Sigmoid colon (tissue), 7 donors: Measurements from ENCODE around the gene C8G. TPM values are rescaled to one million over a fixed set of nuclear protein-coding genes. Genes with fewer than 3 reads are reported as not detected.

Source experiments
- DNase-seq: peaks from one replicate; pipeline ENCODE4 v3.0.0-alpha.2; 2019
- H3K27ac ChIP-seq, 4 donors: fragments of 200-600 bp; sonication (generic); one replicate each; pipeline ENCODE4 v1.5.1; 2016 to 2019; ENCODE audit warnings: mild to moderate bottlenecking in 1 of 4
- H3K27me3 ChIP-seq, 3 donors: fragments of 200-600 bp; sonication (generic); one replicate each; pipeline ENCODE4 v1.5.1; 2019; ENCODE audit warnings: mild to moderate bottlenecking in 1 of 3
- H3K36me3 ChIP-seq, 4 donors: fragments of 200-600 bp; sonication (generic); one replicate each; pipeline ENCODE4 v1.5.1; 2016 to 2019
- H3K4me1 ChIP-seq, 4 donors: fragments of 200-600 bp; sonication (generic); one replicate each; pipeline ENCODE4 v1.5.1; 2017 to 2019
- H3K4me3 ChIP-seq, 4 donors: fragments of 200-600 bp; sonication (generic); one replicate each; pipeline ENCODE4 v1.5.1; 2017 to 2019; ENCODE audit warnings: mild to moderate bottlenecking in 2 of 4, moderate library complexity in 1 of 4
- H3K9me3 ChIP-seq, 4 donors: fragments of 200-600 bp in 3 of 4; sonication (generic) in 3 of 4; one replicate each; pipeline versions ENCODE4 v1.5.1 to v1.6.1; 2013 to 2019
- CTCF ChIP-seq, 4 experiments: fragments of 450-650 bp in 3 of 4; fragments of 200-600 bp in 1 of 4; IDR thresholded peaks; one replicate each; pipeline ENCODE4 v1.5.1; 2016 to 2019; ENCODE audit warnings: antibody characterized with exemption in 4 of 4, mild to moderate bottlenecking in 3 of 4, moderate library complexity in 2 of 4
- EP300 ChIP-seq, 4 donors: sonication (generic); formaldehyde crosslinking; IDR thresholded peaks; one replicate each; pipeline ENCODE4 v1.6.1; 2017; ENCODE audit warnings: antibody characterized with exemption in 4 of 4
- POLR2A ChIP-seq, 2 donors: fragments of 450-650 bp; IDR thresholded peaks; one replicate each; pipeline ENCODE4 v1.6.1; 2016; ENCODE audit warnings: antibody characterized with exemption in 2 of 2, mild to moderate bottlenecking in 2 of 2, moderate library complexity in 2 of 2
- POLR2AphosphoS5 ChIP-seq, 4 donors: sonication (generic); formaldehyde crosslinking; IDR thresholded peaks; one replicate each; pipeline ENCODE4 v1.6.1; 2017; ENCODE audit warnings: antibody characterized with exemption in 4 of 4
- WGBS, 2 donors: extraction: QIAGEN DNeasy Blood & Tissue Kit; methylation state at CpG; one replicate each; pipeline ENCODE4 v1.1.7; 2013; 5-methylcytosine and 5-hydroxymethylcytosine counted together
- intact Hi-C: fragments of 100-400 bp; cut with DNase I; formaldehyde crosslinking; loops from one replicate; pipeline ENCODE4 v1.15.1; 2023
- polyA plus RNA-seq, 3 donors: library from polyadenylated mRNA; stranded (reverse); fragments of 200-250 nt; gene quantifications; one replicate each; pipeline ENCODE4 v1.2.3, GENCODE V29; 2013
- total RNA-seq, 4 donors: library from RNA; depleted of rRNA; stranded (reverse); fragments of >200 nt; gene quantifications; one replicate each; pipeline ENCODE4 v1.1.0, GENCODE V29; 2016
- donor health status: healthy with polysubstance abuse.
- donor health status: Bipolar disorder and iron deficiency.
- donor health status: healthy.

Gene C8G
- total and polyA plus RNA-seq, 7 donors = 4.2 to 11.1 (median 5.4) TPM; not detected in 4

- TF ChIP-seq EP300 (IDR thresholded peaks at IDR 0.05) (no peak), POLR2AphosphoS5 (IDR thresholded peaks at IDR 0.05) (no peak), POLR2A (IDR thresholded peaks at IDR 0.05) (no peak), CTCF (IDR thresholded peaks at IDR 0.05) (no peak)
- H3K4me3 ChIP-seq = peak overlapping the region; percentile 74 to 99 (median 88)
- peak; percentile 74 for DNase-seq
- WGBS, 2 donors = 9 to 22% methylated on average over 61 of the region's 61 CpGs
- H3K4me1 ChIP-seq = peaks cover 0 to 27% (median 19%) of the 10 kb centered on the region in 4 donors
- no peaks in the 10 kb centered on the region for H3K9me3 ChIP-seq
- H3K27ac ChIP-seq = peak overlapping the region; percentile 84 to 96 (median 92)
- H3K36me3 ChIP-seq = peaks cover 34 to 45% (median 40%) of the 10 kb centered on the region in 4 donors
- intact Hi-C loops = loop anchor here (1.0 to 5.0 kb wide), 5 partner anchors 56 to 156 kb away; partner anchors contain the start of genes ABCA2, AJM1, EDF1 and TRAF2
- no peaks in the 10 kb centered on the region for H3K27me3 ChIP-seq
These were observed 1.5 kb upstream of the C8G start for GRCh38 chr9:136943291-136944211.

- no peak for DNase-seq
- H3K4me3 ChIP-seq = peak overlapping the region; percentile 74 to 99 (median 88)
- H3K9me3 ChIP-seq = no peaks in the 10 kb centered on the region
- peak overlapping the region; percentile 84 to 96 (median 92) for H3K27ac ChIP-seq
- H3K4me1 ChIP-seq = peaks cover 0 to 30% (median 20%) of the 10 kb centered on the region in 4 donors
- peaks cover 34 to 40% (median 37%) of the 10 kb centered on the region in 4 donors for H3K36me3 ChIP-seq
- TF ChIP-seq POLR2AphosphoS5 (IDR thresholded peaks at IDR 0.05) (no peak), EP300 (IDR thresholded peaks at IDR 0.05) (no peak), CTCF (IDR thresholded peaks at IDR 0.05) (no peak), POLR2A (IDR thresholded peaks at IDR 0.05) (no peak)
- intact Hi-C loops = loop anchor here (1.0 to 5.0 kb wide), 5 partner anchors 57 to 157 kb away; partner anchors contain the start of genes ABCA2, AJM1, EDF1 and TRAF2
- no peaks in the 10 kb centered on the region for H3K27me3 ChIP-seq
- WGBS, 2 donors = 0% methylated on average over 45 of the region's 45 CpGs
These were observed 878 bp upstream of the C8G start for GRCh38 chr9:136944212-136944518.

- H3K27ac ChIP-seq = no peak overlapping the region
- no peaks in the 10 kb centered on the region for H3K27me3 ChIP-seq
- intact Hi-C loops = loop anchor here (2.0 to 5.0 kb wide), 3 partner anchors 83 to 463 kb away; partner anchors contain the start of genes ABCA2, AJM1 and SEC16A
- peaks cover 22 to 26% (median 24%) of the 10 kb centered on the region in 4 donors for H3K36me3 ChIP-seq
- H3K9me3 ChIP-seq = no peaks in the 10 kb centered on the region
- peak; percentile 68 for DNase-seq
- no peak overlapping the region for H3K4me3 ChIP-seq
- TF ChIP-seq CTCF (IDR thresholded peaks at IDR 0.05) (no peak), EP300 (IDR thresholded peaks at IDR 0.05) (no peak), POLR2AphosphoS5 (IDR thresholded peaks at IDR 0.05) (no peak)
- 83 to 90% methylated on average over 30 of the region's 30 CpGs for WGBS, 2 donors
- H3K4me1 ChIP-seq = peaks cover 0 to 42% (median 31%) of the 10 kb centered on the region in 4 donors
These were observed 537 bp downstream of the C8G start for GRCh38 chr9:136945333-136946227.

- DNase-seq = peak; percentile 68
These were observed 1.4 kb downstream of the C8G start for GRCh38 chr9:136946228-136947027.

More at GRCh38 chr9:136946228-136947027, 1.4 kb downstream of the C8G start:
- Histone ChIP-seq H3K4me1 (peaks cover 0 to 46% (median 34%) of the 10 kb centered on the region in 4 donors), H3K27ac (no peak overlapping the region), H3K27me3 (no peaks in the 10 kb centered on the region), H3K36me3 (peaks cover 13 to 17% (median 16%) of the 10 kb centered on the region in 4 donors), H3K9me3 (no peaks in the 10 kb centered on the region), H3K4me3 (no peak overlapping the region)
- 81 to 88% methylated on average over 27 of the region's 27 CpGs for WGBS, 2 donors
- TF ChIP-seq CTCF (IDR thresholded peaks at IDR 0.05) = no peak
- TF ChIP-seq POLR2AphosphoS5 (IDR thresholded peaks at IDR 0.05) = no peak
- no peak for TF ChIP-seq EP300 (IDR thresholded peaks at IDR 0.05)
- no peak for TF ChIP-seq POLR2A (IDR thresholded peaks at IDR 0.05)
- intact Hi-C loops = loop anchor here (5.0 kb wide), 1 partner anchor 464 kb away; the partner anchor contains the start of gene SEC16A
